GM18907 (cell line): ENCODE measurements around the gene GJD4.

Experiments used
- ATAC-seq: cut with Tn5 transposase; IDR thresholded peaks from one replicate; pipeline ENCODE4 v1.9.1; 2021; ENCODE audit warnings: mild to moderate bottlenecking, moderate library complexity; ENCODE audit not compliant: unreplicated experiment

Gene GJD4

GRCh38 chr10:35605191-35605590, at the start of gene GJD4:
GJD4 (plus strand) TSS chr10:35605341; CDS start chr10:35605568, 227 bp downstream.
- ATAC-seq: no peak

- ATAC-seq: no peak
Measured at GRCh38 chr10:35555962-35556930, 48.9 kb upstream of the GJD4 start.

GRCh38 chr10:35558276-35558675, 46.9 kb upstream of the GJD4 start:
- ATAC-seq: no peak

DNA sequence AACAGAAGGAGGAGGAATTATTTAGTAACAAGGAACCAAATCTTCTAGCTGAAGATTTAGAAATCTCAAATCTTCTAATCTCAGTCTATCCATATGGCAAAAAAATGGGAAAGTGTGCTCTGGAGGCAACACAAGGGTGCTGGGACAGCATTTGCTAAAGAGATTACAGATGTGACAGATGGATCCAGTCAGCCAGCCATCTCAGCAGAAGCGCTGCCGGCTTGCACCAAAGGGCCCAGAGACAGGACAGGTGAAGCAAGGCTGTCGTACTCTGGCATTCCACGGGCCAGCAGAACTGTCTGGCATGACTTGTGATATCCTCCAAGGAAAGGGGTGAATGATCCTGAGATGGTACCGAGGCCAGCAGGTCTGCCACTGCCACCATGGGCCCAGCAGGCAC, 45.7 kb upstream of the GJD4 start:
- ATAC-seq: no peak

DNA sequence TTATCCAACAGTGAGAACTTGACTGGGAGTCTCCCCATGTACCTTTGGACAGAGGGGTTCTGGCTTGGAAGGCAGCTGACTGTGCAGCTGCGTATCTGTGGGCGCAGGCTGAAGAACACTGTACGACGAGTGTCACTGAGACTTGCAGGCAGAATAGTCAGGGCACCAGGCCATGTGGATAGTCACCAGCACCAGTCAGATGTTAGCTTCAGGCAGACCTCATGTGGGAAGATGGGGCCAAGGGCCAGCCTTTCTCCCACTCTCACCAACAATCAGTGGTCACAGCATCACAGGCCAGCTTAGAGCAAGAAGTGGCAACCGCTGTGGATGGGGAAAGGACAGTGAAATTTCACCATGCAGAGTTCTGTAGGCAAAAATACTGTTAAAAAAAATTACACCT, 43.4 kb upstream of the GJD4 start:
- ATAC-seq: no peak

DNA sequence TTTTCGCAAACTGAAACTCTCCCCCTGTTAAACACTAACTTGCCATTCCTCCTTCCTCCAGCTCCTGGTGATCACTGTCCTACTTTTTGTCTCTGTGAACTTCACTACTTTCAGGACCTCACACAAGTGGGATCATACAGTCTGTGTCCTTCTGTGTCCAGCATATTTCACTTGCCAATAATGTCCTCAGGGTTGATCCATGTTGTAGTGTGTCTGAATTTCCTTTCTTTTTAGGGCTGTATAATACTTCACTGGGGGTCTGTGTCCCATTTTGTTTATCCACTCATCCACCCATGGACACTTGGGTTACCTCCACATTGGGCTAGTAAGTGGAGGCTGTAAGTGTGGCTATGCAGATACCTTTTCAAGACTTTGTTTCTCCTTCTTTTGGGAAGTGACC, 42.7 kb upstream of the GJD4 start:
- no peak for ATAC-seq

DNA sequence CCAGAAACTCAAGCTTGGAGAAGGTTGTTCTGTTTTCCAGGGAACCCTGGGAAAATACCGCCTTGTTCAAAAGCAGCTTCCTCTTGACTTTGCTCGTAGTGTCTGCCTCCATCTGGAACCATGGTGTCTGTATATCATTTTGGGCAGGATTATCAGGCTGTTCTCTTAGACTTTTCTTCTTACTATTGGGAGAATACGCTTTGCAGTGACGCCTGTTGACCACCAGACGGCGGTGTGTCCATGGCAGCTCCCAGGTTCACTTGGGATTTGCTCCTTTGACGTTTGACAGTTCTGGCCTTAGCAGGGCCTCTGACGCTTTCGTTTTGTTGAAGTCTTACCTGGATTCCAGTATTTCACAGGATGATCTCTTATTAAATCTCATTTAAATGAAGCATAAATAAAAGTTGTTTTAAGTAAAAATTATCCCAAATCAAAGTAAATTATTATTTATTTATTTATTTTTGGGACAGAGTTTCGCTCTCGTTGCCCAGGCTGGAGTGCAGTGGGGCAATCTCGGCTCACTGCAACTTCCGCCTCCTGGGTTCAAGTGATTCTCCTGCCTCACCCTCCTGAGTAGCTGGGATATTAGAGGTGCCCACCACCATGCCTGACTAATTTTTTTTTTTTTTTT, 41.8 kb upstream of the GJD4 start:
- peak; percentile 51 for ATAC-seq

DNA sequence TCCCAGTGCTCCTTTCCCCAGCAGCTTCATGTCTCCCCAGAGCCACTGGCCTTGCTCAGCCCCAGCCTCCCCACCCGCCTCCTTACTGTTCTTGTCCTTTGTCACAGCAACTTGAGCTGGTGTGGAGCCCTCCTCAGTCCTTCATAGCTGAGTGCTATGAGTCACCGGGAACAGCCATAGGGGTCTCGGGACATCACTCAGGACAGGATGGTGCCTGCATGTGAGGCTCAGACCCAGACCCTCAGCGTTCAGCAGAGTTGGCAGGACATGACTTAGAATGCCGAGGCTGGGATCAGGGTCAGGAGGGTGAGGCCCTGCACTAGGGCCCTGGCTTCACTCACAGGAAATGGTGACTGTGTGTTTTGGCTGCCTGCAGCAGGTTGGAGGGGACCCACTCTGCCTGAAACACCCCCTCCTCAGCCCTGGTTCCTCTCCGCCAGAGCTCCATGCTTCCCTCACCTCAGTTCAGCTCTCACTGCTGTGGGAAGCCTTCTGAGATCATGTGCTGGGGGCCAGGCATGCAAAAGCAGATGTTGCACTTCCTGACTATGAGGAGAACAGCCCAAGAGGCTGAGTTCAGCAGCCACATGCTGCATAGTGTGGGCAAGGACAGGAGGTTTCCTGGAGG, 40.7 kb upstream of the GJD4 start:
- peak; percentile 70 for ATAC-seq

GRCh38 chr10:35565602-35566081, 39.5 kb upstream of the GJD4 start:
- no peak for ATAC-seq

DNA sequence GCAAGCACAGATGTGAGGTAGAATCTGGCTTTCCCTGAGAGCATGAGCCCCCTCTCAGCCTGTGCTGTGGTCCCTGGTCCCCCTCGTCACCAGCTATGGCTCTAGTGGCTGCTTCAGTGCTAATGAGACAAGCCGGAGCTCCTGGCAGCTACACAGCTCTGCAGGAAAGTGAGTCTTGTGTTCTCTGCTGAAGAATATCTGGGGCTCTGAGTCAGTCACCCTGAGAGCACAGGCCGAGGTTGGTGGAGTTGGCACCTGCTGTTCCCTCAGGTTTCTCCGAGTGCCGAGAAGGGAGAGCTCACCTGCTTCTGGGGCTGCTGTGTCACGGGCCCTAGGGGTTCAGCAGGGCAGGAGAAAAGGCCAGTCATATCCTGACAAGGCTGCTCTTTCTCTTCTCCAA, 37.2 kb upstream of the GJD4 start:
- no peak for ATAC-seq

DNA sequence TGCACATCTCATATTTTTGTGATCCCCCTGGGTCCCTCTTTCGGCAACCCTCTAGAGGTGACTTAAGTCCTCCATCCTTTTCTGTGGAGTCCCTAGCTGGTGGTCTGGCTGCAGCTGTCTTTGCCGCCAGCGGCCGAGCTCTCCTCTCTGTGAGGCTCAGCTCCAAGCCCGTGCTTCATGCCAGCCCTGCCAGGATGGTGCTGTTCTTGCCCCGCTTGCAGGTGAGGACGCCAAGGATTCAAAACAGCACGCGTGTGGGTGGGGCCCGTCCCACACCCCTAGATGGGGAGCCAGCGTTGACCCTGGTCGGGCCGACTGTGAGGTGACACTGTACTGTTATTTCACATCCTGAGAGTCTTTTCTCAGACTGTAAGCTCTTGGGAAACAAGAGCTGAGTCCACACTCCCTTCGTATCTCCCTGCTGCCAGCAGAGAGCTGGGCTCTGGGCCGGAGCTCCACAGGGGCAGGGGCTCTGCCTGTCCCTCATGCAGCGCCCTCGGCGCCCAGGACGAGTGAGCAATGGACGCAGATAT, 36.6 kb upstream of the GJD4 start:
- no peak for ATAC-seq

- no peak for ATAC-seq
Measured at GRCh38 chr10:35569111-35569707, 35.9 kb upstream of the GJD4 start.

GRCh38 chr10:35569836-35570235, 35.3 kb upstream of the GJD4 start:
- ATAC-seq: no peak

DNA sequence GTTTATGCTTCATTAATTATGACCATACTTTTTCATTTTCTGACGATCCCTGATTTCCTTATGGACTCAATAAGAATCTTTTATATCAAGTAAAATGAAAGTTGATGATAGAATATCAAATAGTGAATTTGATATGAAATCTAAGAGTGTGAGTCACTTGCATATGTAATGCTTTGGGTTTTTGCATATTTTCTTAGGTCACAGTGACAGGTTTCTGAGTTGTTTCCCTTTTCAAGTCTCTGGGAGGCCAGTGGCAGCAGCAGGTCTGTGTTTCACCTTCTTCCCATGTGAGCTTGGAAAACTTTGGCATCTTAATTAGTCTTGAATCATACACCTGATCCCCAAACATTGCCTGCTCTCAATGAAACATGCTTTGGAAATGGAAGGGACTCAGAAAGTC, 34.7 kb upstream of the GJD4 start:
- no peak for ATAC-seq

DNA sequence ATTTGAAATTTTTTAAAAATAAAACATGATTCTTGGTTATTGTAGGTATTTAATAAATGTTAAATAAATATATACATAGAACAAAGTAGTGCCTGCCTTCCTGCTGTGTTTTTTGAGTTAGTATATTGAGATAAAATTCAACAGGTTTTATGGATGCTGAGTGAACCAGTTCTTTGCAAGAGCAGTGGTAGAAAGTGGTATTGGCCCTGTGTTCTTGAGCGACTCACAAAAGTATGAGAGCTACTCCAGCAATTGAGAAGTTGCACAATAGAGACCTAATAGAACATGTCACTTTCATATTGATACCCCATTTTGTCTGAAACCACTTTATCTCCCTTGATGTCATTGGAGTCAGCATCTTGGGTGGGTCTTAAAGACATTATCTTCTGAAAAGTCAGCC, 32.6 kb upstream of the GJD4 start:
- ATAC-seq: no peak

DNA sequence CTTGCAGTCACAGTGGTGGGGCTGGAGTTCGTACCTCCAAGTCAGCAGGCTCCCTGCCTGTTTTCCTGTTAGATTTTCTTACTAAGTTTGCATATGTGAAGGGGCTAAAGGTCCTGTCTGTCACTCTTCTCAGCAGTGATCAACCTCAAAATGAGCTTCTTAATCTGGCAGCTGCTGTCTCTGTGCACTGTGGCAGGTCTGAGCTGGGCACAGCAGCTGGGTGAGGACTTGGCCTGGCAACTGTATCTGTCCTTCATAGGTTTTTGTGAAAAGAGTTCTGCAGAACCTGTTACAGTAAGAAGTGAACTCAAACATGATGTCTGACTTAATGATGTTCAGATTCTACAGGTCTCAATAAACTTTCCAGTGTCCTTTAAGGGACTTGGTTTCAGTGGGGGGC, 31.3 kb upstream of the GJD4 start:
- ATAC-seq: no peak

DNA sequence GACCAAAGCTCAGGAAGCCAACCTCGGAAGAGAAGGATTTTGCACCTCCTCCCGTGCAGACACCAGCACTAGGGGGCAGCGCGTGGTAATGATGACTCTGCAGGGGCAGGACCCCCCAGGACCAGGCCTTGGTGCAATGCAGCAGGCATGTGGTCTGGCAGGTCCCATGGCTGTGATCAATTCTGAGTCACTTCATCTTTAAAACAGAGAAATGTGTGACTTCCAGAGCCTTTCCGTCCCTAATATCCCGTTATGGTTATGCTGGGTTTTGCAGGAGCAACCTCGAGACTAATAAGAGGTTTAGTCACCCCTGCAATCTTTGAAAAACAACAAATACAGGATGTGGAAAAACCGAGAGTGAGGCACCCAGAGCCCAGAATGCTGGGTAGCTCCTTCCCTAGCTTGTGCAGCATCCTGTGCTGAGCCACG, 30.2 kb upstream of the GJD4 start:
- no peak for ATAC-seq

- no peak for ATAC-seq
Measured at GRCh38 chr10:35575640-35576039, 29.5 kb upstream of the GJD4 start.

- no peak for ATAC-seq
Measured at GRCh38 chr10:35576730-35577129, 28.4 kb upstream of the GJD4 start.

DNA sequence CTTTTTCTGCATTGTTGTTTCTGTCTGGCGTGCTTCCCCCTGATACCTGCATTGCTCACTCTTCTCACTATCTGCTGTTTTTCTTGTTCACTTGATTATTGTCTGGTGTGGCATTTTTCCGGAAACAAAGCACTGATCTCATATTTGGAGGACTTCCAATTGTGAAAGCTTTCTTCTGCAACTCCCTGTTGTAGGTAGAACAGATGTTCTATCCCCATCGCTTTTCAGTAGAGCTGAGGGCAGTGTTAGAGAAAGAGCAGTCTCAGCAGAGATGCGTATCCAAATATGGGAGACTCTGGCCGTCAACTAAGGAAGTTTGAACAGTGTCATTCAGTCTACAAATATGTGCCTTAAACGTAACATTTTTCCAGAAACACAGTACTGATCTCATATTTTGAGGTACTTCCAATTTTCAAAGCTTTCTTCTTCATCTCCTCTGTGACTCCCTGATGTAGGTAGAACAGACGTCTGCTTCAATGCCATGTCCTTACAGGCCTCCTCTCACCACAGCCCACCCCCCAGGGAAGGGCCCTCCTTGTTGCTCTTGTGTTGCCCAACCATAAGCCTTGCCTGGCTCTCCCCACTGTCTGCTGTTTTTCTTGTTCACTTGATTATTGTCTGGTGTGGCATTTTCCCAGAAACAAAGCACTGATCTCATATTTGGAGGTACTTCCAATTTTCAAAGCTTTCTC, 27.1 kb upstream of the GJD4 start:
- no peak for ATAC-seq

DNA sequence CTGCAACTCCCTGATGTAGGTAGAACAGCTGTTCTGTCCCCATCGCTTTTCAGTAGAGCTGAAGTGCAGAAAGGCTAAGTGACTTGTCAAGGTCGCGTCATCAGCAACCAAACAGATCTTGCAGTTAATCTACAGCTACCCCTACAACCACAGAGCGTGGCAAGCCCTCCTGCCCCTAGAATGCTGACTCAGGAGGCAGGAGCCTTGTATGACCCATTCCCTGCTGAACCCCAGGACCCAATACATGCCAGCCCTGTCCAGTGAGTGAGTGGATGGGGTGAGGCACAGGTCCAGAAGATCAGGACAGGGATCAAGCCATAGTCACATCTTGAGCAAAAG, 26.6 kb upstream of the GJD4 start:
- ATAC-seq: no peak
